ENCODE results near the gene RPS6KA2.
"Not testable (repeated sequence)": the region's sequence is repeated elsewhere in the genome, so short reads cannot be mapped to it uniquely, and the experiment has no call there.

Gene RPS6KA2

DNA sequence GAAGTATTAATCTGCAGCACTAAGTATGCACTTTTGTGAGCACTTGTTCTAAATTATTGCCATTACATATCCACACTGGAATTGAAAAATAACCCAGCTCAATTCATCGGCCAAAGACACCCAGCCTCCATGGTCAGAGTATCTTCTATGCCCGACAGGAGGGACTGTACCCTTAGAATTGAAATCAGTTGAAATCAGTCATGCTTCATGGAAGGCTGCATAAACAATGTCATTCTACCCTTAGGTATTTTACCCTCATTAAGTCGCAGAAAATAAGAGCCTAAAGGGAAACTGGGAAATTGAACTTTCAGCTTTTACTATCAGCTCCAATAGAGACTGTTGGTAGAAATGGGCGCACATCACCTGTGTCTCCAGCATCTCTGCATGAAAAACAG lies 37.7 kb downstream of the RPS6KA2 start:
- peaks cover 14% of the 10 kb centered on the region for H3K4me1 Mint-ChIP-seq (ENCODE audit: low read depth)
- H3K27ac Mint-ChIP-seq: no peak overlapping the region
- H3K27me3 Mint-ChIP-seq (ENCODE audit: low read depth): no peaks in the 10 kb centered on the region
- no peak overlapping the region for H3K4me3 Mint-ChIP-seq
- no peaks in the 10 kb centered on the region for H3K36me3 Mint-ChIP-seq (ENCODE audit: low read depth)
- no peaks in the 10 kb centered on the region for H3K9me3 Mint-ChIP-seq

DNA sequence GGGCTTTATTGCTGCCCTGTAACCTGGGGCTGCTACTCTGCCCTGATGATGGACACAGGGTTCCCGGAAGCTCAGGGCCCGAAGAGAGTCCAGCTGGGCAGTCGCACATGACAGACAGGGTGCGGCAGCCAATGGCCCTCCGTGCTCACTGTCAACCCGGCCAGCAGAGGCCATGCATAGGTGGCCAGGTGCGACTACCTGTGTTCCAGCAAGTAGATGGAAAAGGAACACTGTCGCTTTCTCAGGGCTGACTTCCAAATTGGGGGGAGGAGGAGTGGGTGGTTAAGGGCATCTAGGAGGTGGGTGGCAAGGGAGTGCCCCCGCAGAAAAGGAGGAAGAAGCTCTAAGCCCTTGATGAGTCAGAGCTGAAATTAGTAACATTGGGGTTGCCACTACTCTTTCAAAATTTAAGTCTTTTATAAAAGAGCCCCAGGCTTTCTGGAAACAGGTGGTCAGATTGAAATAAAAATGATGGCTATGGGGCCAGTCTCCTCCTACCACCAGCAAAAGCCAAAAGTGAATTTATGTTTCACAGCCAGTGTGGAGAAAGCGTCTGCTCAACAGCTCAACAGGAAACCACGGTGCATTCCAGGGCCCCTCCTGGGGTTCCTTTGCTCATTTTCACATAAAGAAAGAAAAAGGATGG lies 38.2 kb downstream of the RPS6KA2 start:
- H3K4me1 Mint-ChIP-seq (ENCODE audit: low read depth): peaks cover 14% of the 10 kb centered on the region
- H3K9me3 Mint-ChIP-seq: no peaks in the 10 kb centered on the region
- H3K36me3 Mint-ChIP-seq (ENCODE audit: low read depth): no peaks in the 10 kb centered on the region
- H3K27ac Mint-ChIP-seq: no peak overlapping the region
- no peaks in the 10 kb centered on the region for H3K27me3 Mint-ChIP-seq (ENCODE audit: low read depth)
- H3K4me3 Mint-ChIP-seq: no peak overlapping the region

DNA sequence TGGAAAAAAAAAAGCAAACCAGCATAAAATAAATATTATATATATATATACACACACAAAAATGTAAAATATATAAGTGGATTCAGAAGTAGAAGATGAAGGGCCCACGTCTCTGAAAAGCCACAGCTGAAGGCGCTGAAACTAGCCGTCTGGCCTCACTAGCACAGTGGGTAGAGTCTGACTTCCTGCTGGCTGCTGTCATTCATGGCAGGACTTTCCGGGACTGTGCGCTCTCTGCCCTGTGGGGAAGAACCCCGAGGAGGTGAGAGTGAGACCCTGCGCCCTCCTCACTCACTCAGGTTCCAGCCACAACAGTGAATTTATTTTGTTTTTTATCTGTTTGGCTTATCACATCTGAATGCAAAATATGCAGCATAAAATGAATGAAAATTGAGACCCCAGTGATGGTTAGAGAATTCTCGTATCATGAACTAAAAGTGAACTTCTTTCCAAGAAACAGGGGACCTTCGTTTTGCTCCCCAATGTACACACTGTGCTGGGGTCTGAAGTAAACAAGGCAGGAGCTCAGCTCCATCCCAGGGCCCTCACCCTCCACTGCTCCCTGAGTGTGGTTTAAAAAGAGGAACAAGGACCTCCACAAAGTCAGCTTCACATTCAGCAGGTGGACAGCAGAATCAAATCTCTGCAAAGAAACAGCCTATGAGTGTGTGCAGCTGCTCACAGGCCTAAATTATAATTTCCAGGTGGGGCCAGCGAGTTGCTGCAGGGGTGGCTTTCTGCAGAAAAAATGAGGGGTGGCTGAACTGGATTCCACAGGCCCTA lies 39.2 kb downstream of the RPS6KA2 start:
- H3K4me3 Mint-ChIP-seq: no peak overlapping the region
- no peaks in the 10 kb centered on the region for H3K27me3 Mint-ChIP-seq (ENCODE audit: low read depth)
- no peaks in the 10 kb centered on the region for H3K9me3 Mint-ChIP-seq
- no peak overlapping the region for H3K27ac Mint-ChIP-seq
- H3K36me3 Mint-ChIP-seq (ENCODE audit: low read depth): no peaks in the 10 kb centered on the region
- peaks cover 14% of the 10 kb centered on the region for H3K4me1 Mint-ChIP-seq (ENCODE audit: low read depth)

DNA sequence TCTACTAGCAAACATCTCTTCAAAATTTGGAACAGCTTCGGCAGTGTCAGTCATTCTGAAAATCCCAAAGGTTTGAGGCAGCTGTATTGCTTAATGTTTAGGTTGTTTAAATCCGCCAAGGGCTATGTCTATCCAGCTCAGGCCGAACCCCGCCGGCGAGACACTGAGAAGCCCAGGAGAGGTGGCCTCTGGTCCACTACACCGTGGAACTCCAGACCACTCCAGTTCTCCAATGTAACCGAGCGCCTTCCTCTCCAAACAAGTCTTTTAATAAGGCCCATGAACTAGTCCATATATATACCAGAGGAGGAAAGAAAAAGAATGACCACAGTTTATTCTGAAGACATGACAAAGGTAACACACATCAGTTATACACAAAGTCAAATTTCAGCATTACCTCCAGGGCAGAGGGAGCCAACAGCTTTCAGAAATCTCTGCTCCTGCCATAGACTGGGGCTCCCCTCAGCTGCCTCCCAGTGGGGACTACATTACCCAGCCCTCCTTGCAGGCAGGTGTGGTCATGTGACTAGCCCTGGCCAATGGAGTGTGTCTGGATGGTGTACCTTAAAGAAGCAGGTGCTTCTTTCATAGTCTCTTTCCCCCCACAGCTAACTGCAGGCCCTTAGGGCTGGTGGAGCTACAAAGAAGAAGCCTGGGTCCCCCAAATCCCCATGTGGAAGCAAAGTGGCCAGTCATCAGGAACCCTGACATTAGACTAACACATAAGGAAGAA lies 40.5 kb downstream of the RPS6KA2 start, which contains the start of gene RAMACL:
RAMACL (minus strand) TSS at position 255 of the 733 bp plus-strand sequence; CDS start at position 54, 201 bp downstream.
- no peaks in the 10 kb centered on the region for H3K36me3 Mint-ChIP-seq (ENCODE audit: low read depth)
- H3K27me3 Mint-ChIP-seq (ENCODE audit: low read depth): no peaks in the 10 kb centered on the region
- peaks cover 14% of the 10 kb centered on the region for H3K4me1 Mint-ChIP-seq (ENCODE audit: low read depth)
- H3K27ac Mint-ChIP-seq: no peak within 1 kb of the TSS
- H3K4me3 Mint-ChIP-seq: no peak within 1 kb of the TSS
- no peaks in the 10 kb centered on the region for H3K9me3 Mint-ChIP-seq

DNA sequence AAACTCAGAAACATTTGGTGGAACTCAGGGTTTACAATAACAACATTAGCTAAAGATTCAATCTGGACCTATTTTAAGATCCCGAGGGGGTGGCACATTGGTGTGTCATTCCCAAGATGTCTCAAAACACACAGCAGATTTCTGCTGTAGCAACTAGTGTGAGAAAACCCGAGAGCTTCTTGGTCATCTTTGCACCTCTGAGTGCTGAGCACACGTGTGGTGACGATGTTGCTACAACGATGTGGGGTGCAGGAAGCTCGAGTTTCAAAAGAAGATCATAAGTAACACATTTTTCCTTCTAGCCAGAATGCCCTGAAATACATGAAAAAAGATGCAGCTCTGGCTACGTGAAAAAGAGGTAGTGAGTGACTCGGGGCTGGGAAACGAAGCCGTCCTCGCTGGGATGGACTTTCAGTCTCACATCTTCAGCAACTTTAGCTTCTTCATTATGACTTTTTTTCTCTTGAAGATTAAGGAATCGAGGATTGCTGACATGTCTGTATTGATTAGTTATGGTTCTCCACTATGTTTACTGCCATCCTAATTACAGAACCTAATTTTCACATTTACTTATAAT lies 42.1 kb downstream of the RPS6KA2 start:
- Mint-ChIP-seq H3K36me3 (ENCODE audit: low read depth) (no peaks in the 10 kb centered on the region), H3K9me3 (no peaks in the 10 kb centered on the region), H3K4me3 (no peak overlapping the region), H3K4me1 (ENCODE audit: low read depth) (peaks cover 14% of the 10 kb centered on the region), H3K27ac (no peak overlapping the region), H3K27me3 (ENCODE audit: low read depth) (no peaks in the 10 kb centered on the region)

DNA sequence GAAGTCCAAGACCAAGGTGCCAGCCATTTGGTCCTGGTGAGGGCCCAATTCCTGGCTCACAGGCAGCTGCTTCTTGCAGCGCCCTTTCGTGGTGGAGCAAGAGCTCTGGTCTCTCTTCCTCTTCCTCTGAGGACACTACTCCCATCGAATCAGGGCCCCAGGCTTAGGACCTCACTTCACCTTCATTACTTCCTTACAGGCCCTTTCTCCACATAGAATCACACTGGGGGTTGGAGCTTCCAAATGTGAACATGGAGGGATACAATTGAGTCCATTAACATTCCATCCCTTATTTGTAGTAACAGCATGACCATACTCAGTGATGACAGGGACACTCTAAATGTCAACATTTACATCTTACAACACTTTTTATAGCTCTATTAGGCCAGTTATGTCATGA lies 42.9 kb downstream of the RPS6KA2 start:
- Mint-ChIP-seq H3K9me3 (no peaks in the 10 kb centered on the region), H3K36me3 (ENCODE audit: low read depth) (no peaks in the 10 kb centered on the region), H3K4me1 (ENCODE audit: low read depth) (peaks cover 9% of the 10 kb centered on the region), H3K4me3 (no peak overlapping the region), H3K27ac (no peak overlapping the region), H3K27me3 (ENCODE audit: low read depth) (no peaks in the 10 kb centered on the region)

DNA sequence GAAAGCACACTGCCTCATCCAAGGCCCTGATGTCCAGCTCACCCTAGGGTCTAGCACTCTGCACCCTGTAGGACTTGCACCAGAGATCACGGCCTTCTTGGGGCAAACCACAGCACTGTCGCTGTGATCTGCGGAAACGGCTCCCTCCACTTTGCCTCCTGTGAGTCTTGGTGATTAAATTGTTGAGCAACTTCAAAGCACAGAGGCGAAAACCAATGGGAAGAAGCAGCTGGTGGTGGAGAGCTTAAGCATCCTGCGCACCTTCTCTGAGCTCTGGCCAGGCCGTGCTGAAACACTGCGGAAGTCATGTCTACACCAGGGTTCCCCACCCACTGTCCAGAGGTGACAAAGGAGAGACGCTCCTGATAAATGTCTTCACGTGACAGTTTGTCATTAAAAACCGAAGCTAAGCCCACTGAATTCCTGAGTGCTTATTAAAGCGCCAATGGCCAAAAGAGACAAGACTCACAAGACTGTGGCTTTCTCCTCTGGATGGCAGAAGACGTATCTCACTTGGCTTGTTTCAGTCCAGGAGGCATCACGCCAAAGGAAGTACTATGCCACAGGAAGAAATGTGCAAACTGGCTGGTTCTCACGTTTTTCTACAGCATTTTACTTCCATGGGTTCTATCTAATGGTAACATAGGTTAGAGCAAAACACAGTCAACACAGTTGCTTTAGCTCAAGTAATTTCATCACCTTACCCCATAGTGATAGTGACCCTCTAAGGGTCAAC lies 43.7 kb downstream of the RPS6KA2 start:
- peaks cover 1% of the 10 kb centered on the region for H3K4me1 Mint-ChIP-seq (ENCODE audit: low read depth)
- H3K27ac Mint-ChIP-seq: no peak overlapping the region
- no peaks in the 10 kb centered on the region for H3K9me3 Mint-ChIP-seq
- H3K4me3 Mint-ChIP-seq: no peak overlapping the region
- H3K27me3 Mint-ChIP-seq (ENCODE audit: low read depth): no peaks in the 10 kb centered on the region
- H3K36me3 Mint-ChIP-seq (ENCODE audit: low read depth): no peaks in the 10 kb centered on the region

DNA sequence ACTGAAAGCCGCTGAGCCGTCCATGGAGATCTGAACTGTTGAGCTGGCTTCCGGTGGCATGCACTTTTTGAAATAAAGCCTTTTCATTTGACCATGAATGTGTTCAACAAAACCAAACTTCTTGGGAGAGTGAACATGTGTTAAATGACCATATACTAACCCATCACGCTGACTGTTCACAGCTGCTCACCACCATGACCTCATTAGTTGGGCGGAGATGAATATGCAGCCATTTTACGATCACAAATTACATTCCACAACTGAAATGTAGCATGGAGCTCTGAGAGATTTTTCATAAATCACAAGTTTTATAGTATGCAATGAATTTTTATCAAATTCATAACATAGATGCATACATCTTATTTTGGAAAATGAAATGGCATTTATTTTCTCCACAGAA lies 44.8 kb downstream of the RPS6KA2 start:
- H3K27me3 Mint-ChIP-seq (ENCODE audit: low read depth): no peaks in the 10 kb centered on the region
- H3K4me3 Mint-ChIP-seq: no peak overlapping the region
- H3K36me3 Mint-ChIP-seq (ENCODE audit: low read depth): no peaks in the 10 kb centered on the region
- H3K9me3 Mint-ChIP-seq: no peaks in the 10 kb centered on the region
- H3K4me1 Mint-ChIP-seq (ENCODE audit: low read depth): peaks cover 1% of the 10 kb centered on the region
- no peak overlapping the region for H3K27ac Mint-ChIP-seq

DNA sequence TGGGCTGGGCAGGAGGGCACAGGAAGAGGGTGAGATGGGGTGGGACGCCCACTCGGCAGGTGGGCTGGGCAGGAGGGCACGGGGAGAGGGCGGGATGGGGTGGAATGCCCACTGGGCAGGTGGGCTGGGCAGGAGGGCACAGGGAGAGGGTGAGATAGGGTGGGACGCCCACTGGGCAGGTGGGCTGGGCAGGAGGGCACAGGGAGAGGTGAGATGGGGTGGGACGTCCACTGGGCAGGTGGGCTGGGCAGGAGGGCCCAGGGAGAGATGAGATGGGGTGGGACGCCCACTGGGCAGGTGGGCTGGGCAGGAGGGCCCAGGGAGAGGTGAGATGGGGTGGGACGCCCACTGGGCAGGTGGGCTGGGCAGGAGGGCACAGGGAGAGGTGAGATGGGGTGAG lies 45.2 kb downstream of the RPS6KA2 start:
- not testable (repeated sequence) for H3K27ac Mint-ChIP-seq

DNA sequence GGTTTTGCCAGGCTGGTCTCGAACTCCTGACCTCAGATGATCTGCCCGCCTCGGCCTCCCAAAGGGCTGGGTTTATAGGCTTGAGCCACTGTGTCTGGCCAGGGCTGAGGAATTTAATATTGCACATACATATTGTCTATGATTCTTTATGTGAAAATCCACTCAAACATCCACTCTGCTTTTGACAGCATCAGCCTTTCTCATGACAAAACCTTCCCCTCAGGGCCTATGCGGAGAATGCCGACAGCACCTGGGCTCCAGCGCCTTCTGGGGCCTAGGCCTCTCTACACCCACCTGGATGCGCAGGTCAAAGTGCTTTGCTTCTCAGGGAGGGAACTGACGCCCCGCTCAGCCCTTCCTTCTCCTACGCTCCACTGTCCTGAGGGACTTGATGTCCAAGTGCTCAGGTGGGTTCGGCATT lies 46.0 kb downstream of the RPS6KA2 start:
- H3K4me3 Mint-ChIP-seq: no peak overlapping the region
- H3K4me1 Mint-ChIP-seq (ENCODE audit: low read depth): no peaks in the 10 kb centered on the region
- H3K27me3 Mint-ChIP-seq (ENCODE audit: low read depth): no peaks in the 10 kb centered on the region
- H3K27ac Mint-ChIP-seq: no peak overlapping the region
- H3K36me3 Mint-ChIP-seq (ENCODE audit: low read depth): no peaks in the 10 kb centered on the region
- H3K9me3 Mint-ChIP-seq: peaks cover 5% of the 10 kb centered on the region

More for the DNA sequence above, 45.2 kb downstream of the RPS6KA2 start:
- not testable (repeated sequence) for H3K4me1 Mint-ChIP-seq (ENCODE audit: low read depth); H3K9me3 Mint-ChIP-seq; H3K36me3 Mint-ChIP-seq (ENCODE audit: low read depth); H3K4me3 Mint-ChIP-seq; H3K27me3 Mint-ChIP-seq (ENCODE audit: low read depth)

DNA sequence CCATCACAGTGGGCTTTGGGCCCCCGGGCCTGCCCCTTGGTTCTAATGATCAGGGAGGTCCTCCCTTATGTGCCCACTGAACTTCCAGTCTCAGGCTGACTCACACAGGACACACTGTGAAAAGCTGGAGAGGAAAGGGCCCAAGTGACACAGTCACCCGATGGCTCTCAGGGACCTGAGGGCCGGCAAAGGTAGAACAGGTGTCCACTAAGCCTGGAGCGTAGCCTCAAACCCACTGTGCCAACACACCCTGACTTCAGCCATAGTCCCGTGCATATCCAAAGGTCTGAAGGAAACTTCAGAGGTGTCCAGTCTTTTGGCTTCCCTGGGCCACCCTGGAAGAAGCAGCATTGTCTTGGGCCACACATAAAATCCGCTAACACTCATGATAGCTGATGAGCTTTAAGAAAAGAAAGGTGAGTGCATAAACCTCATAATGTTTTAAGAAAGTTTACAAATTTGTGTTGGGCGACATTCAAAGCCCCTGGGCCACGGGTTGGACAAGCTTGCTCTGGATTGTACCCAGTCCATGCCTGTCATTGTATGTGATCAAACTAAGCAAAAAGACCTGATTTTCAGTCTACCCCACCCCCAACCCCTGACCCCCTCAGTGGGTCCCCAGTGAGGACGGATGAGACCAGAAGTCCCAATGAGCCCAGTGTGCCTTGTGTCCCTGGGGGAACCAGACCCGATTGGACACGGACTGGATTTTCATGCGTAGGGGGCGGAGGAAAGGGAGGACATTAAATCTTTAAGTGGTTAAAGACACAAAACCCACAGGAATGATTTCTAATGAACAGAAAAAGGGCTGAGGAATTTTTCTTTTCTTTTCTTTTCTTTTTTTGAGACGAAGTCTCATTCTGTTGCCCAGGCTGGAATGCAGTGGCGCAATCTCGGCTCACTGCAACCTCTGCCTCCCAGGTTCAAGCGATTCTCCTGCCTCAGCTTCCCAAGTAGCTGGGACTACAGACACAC lies 46.7 kb downstream of the RPS6KA2 start:
- Mint-ChIP-seq H3K36me3 (ENCODE audit: low read depth) (no peaks in the 10 kb centered on the region), H3K27ac (no peak overlapping the region), H3K4me3 (no peak overlapping the region), H3K9me3 (peaks cover 7% of the 10 kb centered on the region), H3K4me1 (ENCODE audit: low read depth) (no peaks in the 10 kb centered on the region), H3K27me3 (ENCODE audit: low read depth) (no peaks in the 10 kb centered on the region)

DNA sequence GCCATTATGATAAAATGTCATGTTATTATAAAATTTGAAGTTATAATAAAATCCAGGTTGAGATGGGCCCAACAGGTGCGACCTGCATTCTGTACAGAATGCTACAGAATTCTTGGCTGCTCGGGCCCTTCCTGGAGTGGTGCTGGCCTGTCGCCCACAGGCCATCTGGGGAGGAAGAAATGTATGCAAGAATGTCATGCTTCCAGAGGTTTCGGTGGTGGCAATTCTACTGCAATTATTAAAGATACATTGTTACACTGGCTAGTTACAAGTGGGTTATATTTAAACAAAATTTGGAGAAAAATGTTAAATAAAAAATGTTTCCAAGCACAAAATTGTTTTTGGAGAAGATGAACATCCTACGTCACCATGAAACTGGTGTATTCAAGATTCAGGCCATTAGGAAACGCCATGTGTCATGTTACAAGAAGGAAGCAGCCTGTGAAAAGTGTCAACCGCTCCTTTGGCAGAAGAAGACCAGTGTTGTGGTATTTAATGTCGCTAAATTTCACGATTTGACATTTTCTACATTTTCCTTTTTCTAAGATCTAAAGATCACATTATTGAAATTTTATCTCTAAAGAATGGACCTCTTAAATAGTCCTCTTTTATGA lies 47.7 kb downstream of the RPS6KA2 start:
- Mint-ChIP-seq H3K27ac (no peak overlapping the region), H3K4me1 (ENCODE audit: low read depth) (no peaks in the 10 kb centered on the region), H3K4me3 (no peak overlapping the region), H3K9me3 (peaks cover 7% of the 10 kb centered on the region), H3K36me3 (ENCODE audit: low read depth) (no peaks in the 10 kb centered on the region), H3K27me3 (ENCODE audit: low read depth) (no peaks in the 10 kb centered on the region)
